Measurements from ENCODE around the gene RALBP1.

Gene RALBP1

GRCh38 chr18:9526458-9526857 is 51.1 kb downstream of the RALBP1 start:
- no peaks in the 10 kb centered on the region for H3K4me1 ChIP-seq (ENCODE audit: insufficient read depth, low read length, poor library complexity, severe bottlenecking)
- H3K36me3 ChIP-seq (ENCODE audit: insufficient read depth, low read length) = peaks cover 66% of the 10 kb centered on the region
- H3K9me2 ChIP-seq (replicated peaks; ENCODE audit: low read depth, low read length) = no peaks in the 10 kb centered on the region
- H3K9me3 ChIP-seq (ENCODE audit: insufficient read depth, low read depth, low read length) = no peaks in the 10 kb centered on the region
- H3K4me3 ChIP-seq (ENCODE audit: low read length, poor library complexity, severe bottlenecking) = no peak overlapping the region
- no peaks in the 10 kb centered on the region for H3K79me2 ChIP-seq (ENCODE audit: insufficient read depth, low read length)
- H4K20me1 ChIP-seq (ENCODE audit: insufficient read depth, low read length, poor library complexity, severe bottlenecking) = no peaks in the 10 kb centered on the region
- H3K27me3 ChIP-seq (ENCODE audit: insufficient read depth, low read length, poor library complexity, severe bottlenecking) = no peaks in the 10 kb centered on the region
- H3K4me2 ChIP-seq (ENCODE audit: low read depth, low read length, poor library complexity, severe bottlenecking) = no peak overlapping the region
- H3F3A ChIP-seq (ENCODE audit: low read depth) = no peaks in the 10 kb centered on the region
- no peak overlapping the region for H2AFZ ChIP-seq (ENCODE audit: low read length)
- no peak overlapping the region for H3K9ac ChIP-seq (ENCODE audit: low read depth, low read length, poor library complexity, severe bottlenecking)
- no peak for TF ChIP-seq CTCF (conservative IDR thresholded peaks at IDR 0.05; ENCODE audit: low read length)
- no peak for TF ChIP-seq EZH2phosphoT487 (IDR thresholded peaks at IDR 0.05; ENCODE audit: borderline replicate concordance)

- Histone ChIP-seq H3K27me3 (ENCODE audit: insufficient read depth, low read length, poor library complexity, severe bottlenecking) (no peaks in the 10 kb centered on the region), H3K79me2 (ENCODE audit: insufficient read depth, low read length) (no peaks in the 10 kb centered on the region), H3K9me3 (ENCODE audit: insufficient read depth, low read depth, low read length) (no peaks in the 10 kb centered on the region), H2AFZ (ENCODE audit: low read length) (no peak overlapping the region), H3K9ac (ENCODE audit: low read depth, low read length, poor library complexity, severe bottlenecking) (no peak overlapping the region), H3K4me3 (ENCODE audit: low read length, poor library complexity, severe bottlenecking) (no peak overlapping the region), H3K36me3 (ENCODE audit: insufficient read depth, low read length) (peaks cover 61% of the 10 kb centered on the region; the same call in 1 of the 2 replicates), H3K9me2 (replicated peaks; ENCODE audit: low read depth, low read length) (no peaks in the 10 kb centered on the region), H3K4me2 (ENCODE audit: low read depth, low read length, poor library complexity, severe bottlenecking) (no peak overlapping the region), H3F3A (ENCODE audit: low read depth) (no peaks in the 10 kb centered on the region), H3K4me1 (ENCODE audit: insufficient read depth, low read length, poor library complexity, severe bottlenecking) (no peaks in the 10 kb centered on the region), H4K20me1 (ENCODE audit: insufficient read depth, low read length, poor library complexity, severe bottlenecking) (no peaks in the 10 kb centered on the region)
- TF ChIP-seq CTCF (conservative IDR thresholded peaks at IDR 0.05; ENCODE audit: low read length) (no peak), EZH2phosphoT487 (IDR thresholded peaks at IDR 0.05; ENCODE audit: borderline replicate concordance) (no peak)
Measured at GRCh38 chr18:9530226-9531009, 55.1 kb downstream of the RALBP1 start.

- peaks cover 68% of the 10 kb centered on the region; the same call in 1 of the 2 replicates for H3K36me3 ChIP-seq (ENCODE audit: insufficient read depth, low read length)
- no peaks in the 10 kb centered on the region for H3K27me3 ChIP-seq (ENCODE audit: insufficient read depth, low read length, poor library complexity, severe bottlenecking)
- H3K9ac ChIP-seq (ENCODE audit: low read depth, low read length, poor library complexity, severe bottlenecking) = no peak overlapping the region
- no peaks in the 10 kb centered on the region for H3K4me1 ChIP-seq (ENCODE audit: insufficient read depth, low read length, poor library complexity, severe bottlenecking)
- no peaks in the 10 kb centered on the region for H3K9me2 ChIP-seq (replicated peaks; ENCODE audit: low read depth, low read length)
- H3K4me3 ChIP-seq (ENCODE audit: low read length, poor library complexity, severe bottlenecking) = no peak overlapping the region
- H3F3A ChIP-seq (ENCODE audit: low read depth) = no peaks in the 10 kb centered on the region
- H3K9me3 ChIP-seq (ENCODE audit: insufficient read depth, low read depth, low read length) = no peaks in the 10 kb centered on the region
- no peak overlapping the region for H3K4me2 ChIP-seq (ENCODE audit: low read depth, low read length, poor library complexity, severe bottlenecking)
- H3K79me2 ChIP-seq (ENCODE audit: insufficient read depth, low read length) = no peaks in the 10 kb centered on the region
- no peaks in the 10 kb centered on the region for H4K20me1 ChIP-seq (ENCODE audit: insufficient read depth, low read length, poor library complexity, severe bottlenecking)
- H2AFZ ChIP-seq (ENCODE audit: low read length) = no peak overlapping the region
- TF ChIP-seq CTCF (conservative IDR thresholded peaks at IDR 0.05; ENCODE audit: low read length) (no peak), EZH2phosphoT487 (IDR thresholded peaks at IDR 0.05; ENCODE audit: borderline replicate concordance) (no peak)
Measured at GRCh38 chr18:9531791-9532410, 56.6 kb downstream of the RALBP1 start.

Data from Loucy (cell line).